DND-41 (cell line): ENCODE measurements around the gene GATA5.

Source experiments
- EZH2 ChIP-seq: IDR thresholded peaks from 3 replicates; pipeline ENCODE4 v1.6.1; 2012; ENCODE audit warnings: borderline replicate concordance, low read depth, mild to moderate bottlenecking, moderate library complexity, low read length, inconsistent platforms; ENCODE audit not compliant: severe bottlenecking
- TF ChIP-seq, protein P1 (sequence below): IDR thresholded peaks from 2 replicates; pipeline ENCODE4 v1.5.1; 2012; ENCODE audit warnings: borderline replicate concordance, low read length, moderate library complexity, mild to moderate bottlenecking; ENCODE audit not compliant: poor library complexity, severe bottlenecking; ENCODE audit errors: extremely low read depth

DNA sequence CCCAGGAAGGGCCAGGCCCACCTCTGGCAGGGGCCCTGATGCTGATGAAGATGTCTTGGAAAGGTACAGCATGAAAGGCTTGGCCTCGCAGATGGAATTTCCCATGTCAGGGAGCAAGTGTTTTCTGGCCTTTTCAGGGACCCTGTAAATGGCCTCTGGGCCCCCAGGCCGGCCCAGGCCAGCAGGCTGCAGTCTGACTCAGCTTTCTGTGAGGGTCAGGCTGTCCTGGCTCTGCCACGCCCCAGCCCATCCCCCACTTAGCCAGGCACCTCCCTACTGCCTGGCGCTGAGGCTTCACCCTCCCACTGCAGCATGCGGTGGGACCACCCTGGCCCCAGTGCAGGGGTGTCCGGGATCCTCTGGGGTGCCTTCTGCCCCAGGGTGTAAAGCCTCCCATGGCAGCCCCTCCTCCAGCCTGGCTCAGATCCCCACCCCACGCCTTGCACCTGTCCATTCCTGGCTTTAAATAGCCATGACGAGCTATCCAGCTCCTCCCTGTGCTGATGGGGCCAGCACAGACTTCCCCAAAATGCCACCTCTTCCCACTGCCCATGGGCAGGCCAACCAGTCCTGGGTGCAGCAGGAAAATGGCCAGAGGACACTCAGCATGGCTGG is 35.6 kb upstream of the GATA5 start:
- TF ChIP-seq, protein P1, sequence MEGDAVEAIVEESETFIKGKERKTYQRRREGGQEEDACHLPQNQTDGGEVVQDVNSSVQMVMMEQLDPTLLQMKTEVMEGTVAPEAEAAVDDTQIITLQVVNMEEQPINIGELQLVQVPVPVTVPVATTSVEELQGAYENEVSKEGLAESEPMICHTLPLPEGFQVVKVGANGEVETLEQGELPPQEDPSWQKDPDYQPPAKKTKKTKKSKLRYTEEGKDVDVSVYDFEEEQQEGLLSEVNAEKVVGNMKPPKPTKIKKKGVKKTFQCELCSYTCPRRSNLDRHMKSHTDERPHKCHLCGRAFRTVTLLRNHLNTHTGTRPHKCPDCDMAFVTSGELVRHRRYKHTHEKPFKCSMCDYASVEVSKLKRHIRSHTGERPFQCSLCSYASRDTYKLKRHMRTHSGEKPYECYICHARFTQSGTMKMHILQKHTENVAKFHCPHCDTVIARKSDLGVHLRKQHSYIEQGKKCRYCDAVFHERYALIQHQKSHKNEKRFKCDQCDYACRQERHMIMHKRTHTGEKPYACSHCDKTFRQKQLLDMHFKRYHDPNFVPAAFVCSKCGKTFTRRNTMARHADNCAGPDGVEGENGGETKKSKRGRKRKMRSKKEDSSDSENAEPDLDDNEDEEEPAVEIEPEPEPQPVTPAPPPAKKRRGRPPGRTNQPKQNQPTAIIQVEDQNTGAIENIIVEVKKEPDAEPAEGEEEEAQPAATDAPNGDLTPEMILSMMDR: no peak
- TF ChIP-seq EZH2: no peak
